Neutrophil (primary cell): Measurements from ENCODE around the gene IFIT5.

ENCODE experiments used
- H3K27ac ChIP-seq: fragments of 200-600 bp; sonication (generic); 2 replicates; pipeline ENCODE4 v1.5.1; 2016; ENCODE audit warnings: mild to moderate bottlenecking, moderate library complexity
- H3K27me3 ChIP-seq: fragments of 200-600 bp; sonication (generic); 2 replicates; pipeline ENCODE4 v1.6.0; 2016; ENCODE audit warnings: mild to moderate bottlenecking
- H3K36me3 ChIP-seq: fragments of 200-600 bp; sonication (generic); 2 replicates; pipeline ENCODE4 v1.5.1; 2017
- H3K4me1 ChIP-seq, 2 experiments: fragments of 200-600 bp in 1 of 2; sonication (generic) in 1 of 2; 1 replicate in 1 of 2; 2 replicates in 1 of 2; pipeline versions ENCODE4 v1.5.1 to v1.6.1; 2013 to 2016; ENCODE audit warnings: low read depth in 1 of 2, low read length in 1 of 2, mild to moderate bottlenecking in 1 of 2, moderate library complexity in 1 of 2; ENCODE audit not compliant: control insufficient read depth in 1 of 2, insufficient read depth in 1 of 2
- H3K4me3 ChIP-seq, 2 experiments: fragments of 200-600 bp in 1 of 2; sonication (generic) in 1 of 2; 1 replicate in 1 of 2; 2 replicates in 1 of 2; pipeline ENCODE4 v1.5.1; 2013 to 2016; ENCODE audit warnings: low read depth in 1 of 2, low read length in 1 of 2, mild to moderate bottlenecking in 1 of 2, moderate library complexity in 1 of 2
- H3K9me3 ChIP-seq: fragments of 200-600 bp; sonication (generic); 2 replicates; pipeline ENCODE4 v1.5.1; 2016
- CTCF ChIP-seq: fragments of 200-600 bp; sonication (generic); IDR thresholded peaks from 2 replicates; pipeline ENCODE4 v1.5.1; 2016; ENCODE audit warnings: antibody characterized with exemption

Gene IFIT5

DNA sequence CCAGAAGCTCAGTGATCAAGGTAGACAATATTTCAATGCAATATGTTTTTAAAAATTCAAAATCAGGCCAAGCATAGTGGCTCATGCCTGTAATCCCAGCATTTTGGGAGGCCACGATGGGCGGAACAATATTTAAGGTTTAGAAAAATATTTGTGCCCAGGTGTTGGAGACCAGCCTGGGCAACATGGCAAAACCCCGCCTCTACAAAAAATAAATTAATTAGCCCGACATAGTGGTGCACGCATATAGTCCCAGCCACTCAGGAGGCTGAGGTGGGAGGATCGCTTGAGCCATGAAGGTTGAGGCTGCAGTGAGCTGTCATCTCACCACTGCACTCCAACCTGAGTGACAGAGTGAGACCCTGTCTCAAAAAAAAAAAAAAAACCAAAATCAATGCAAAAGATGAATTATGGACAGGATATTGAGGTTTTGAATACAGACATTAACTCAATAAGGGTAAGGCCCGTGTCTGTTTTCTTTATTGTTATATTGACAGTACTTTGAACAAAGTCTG lies 913 bp upstream of the IFIT5 start:
- peaks cover 16% of the 10 kb centered on the region for H3K27me3 ChIP-seq
- peaks cover 23 to 25% of the 10 kb centered on the region in 2 experiments for H3K4me1 ChIP-seq
- H3K9me3 ChIP-seq: no peaks in the 10 kb centered on the region
- no peak for TF ChIP-seq CTCF
- peak overlapping the region; percentile 94 for H3K27ac ChIP-seq
- H3K36me3 ChIP-seq: peaks cover 13% of the 10 kb centered on the region
- H3K4me3 ChIP-seq: peak overlapping the region; percentile 96 to 97

GRCh38 chr10:89414879-89415821 lies 782 bp downstream of the IFIT5 start:
- Histone ChIP-seq H3K4me3 (peak overlapping the region; percentile 96 to 97), H3K27ac (peak overlapping the region; percentile 94), H3K9me3 (no peaks in the 10 kb centered on the region), H3K36me3 (peaks cover 13% of the 10 kb centered on the region), H3K4me1 (peaks cover 23 to 25% of the 10 kb centered on the region in 2 experiments), H3K27me3 (peaks cover 16% of the 10 kb centered on the region)
- peak; percentile 5 for TF ChIP-seq CTCF

DNA sequence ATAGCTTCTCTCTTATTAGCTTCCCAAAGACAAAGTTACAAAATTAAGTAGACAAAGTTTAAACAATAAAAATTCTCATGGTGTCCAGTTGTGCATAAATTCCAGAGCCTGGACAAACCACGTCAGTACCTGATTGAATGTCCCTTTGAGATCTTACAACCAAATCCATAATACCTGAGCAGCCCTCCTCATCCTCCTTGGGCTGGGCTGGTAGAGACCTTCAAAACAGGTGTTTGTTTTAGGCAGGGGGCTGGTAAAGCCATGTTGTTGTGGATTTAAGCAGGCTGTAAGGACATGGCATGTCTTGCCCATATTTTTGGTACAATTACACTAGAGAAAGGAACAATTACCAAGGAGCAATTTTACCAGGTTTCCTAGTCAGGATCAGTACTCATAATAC lies 2.1 kb downstream of the IFIT5 start:
- H3K27ac ChIP-seq: no peak overlapping the region
- peak overlapping the region; percentile 96 to 97 for H3K4me3 ChIP-seq
- peaks cover 23 to 25% of the 10 kb centered on the region in 2 experiments for H3K4me1 ChIP-seq

DNA sequence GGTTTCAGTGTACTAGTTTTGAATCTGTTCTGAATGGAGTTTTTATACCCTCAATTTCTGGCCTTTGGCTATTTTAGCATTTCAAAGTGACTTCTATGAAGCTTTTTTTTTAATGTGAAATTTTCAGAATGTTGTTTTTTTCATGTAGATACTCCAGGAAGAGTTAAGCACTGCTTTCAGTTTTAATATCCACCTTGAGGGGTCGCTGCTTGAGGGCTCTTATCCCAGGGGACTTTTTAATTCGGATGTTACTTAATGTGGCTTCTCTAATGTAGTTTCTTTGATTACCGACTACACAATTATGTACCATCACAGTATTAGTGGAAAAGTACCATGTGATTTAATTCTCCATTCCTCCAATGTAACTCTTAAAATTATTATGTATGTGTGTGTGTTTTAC lies 5.2 kb downstream of the IFIT5 start:
- Histone ChIP-seq H3K4me3 (no peak overlapping the region), H3K36me3 (peaks cover 17% of the 10 kb centered on the region), H3K9me3 (no peaks in the 10 kb centered on the region), H3K27ac (no peak overlapping the region), H3K27me3 (peaks cover 19% of the 10 kb centered on the region), H3K4me1 (peaks cover 14 to 16% of the 10 kb centered on the region in 2 experiments)
- TF ChIP-seq CTCF: no peak

More for the DNA sequence above, 2.1 kb downstream of the IFIT5 start:
- no peak for TF ChIP-seq CTCF
- Histone ChIP-seq H3K27me3 (peaks cover 16% of the 10 kb centered on the region), H3K36me3 (peaks cover 17% of the 10 kb centered on the region), H3K9me3 (no peaks in the 10 kb centered on the region)

DNA sequence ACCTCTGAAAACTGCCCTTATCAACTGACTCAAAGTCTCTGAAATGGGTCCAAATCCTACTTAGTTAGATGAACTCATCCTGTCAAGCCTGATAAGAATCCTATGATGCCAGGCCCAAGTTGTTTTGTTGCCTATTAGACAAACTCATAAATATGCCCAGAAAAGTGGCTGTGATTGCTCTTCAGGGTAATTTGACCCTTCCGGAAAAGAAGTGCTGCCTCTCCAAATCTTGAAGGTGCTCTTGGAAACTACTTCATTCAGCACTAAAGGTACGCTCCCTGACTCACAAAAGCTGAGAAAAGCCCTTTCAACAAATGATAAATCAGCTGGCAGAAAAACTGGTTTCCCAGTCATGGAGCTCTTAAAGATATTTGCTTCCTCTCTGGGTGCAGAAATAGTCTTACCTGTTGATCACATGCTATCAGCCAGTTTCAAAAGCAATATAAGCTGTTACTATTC lies 6.7 kb downstream of the IFIT5 start:
- H3K4me1 ChIP-seq: peaks cover 4 to 6% of the 10 kb centered on the region in 2 experiments
- peaks cover 17% of the 10 kb centered on the region for H3K36me3 ChIP-seq
- H3K9me3 ChIP-seq: no peaks in the 10 kb centered on the region
- TF ChIP-seq CTCF: no peak
- peak overlapping the region; percentile 40 for H3K27ac ChIP-seq
- H3K4me3 ChIP-seq: no peak overlapping the region
- H3K27me3 ChIP-seq: peaks cover 10% of the 10 kb centered on the region
